ENCODE data around the gene CYFIP1. TPM values are rescaled to one million over a fixed set of nuclear protein-coding genes. Genes with fewer than 3 reads are reported as not detected.

CYFIP1 gene
- total RNA-seq, 1 donor: 107 TPM

DNA sequence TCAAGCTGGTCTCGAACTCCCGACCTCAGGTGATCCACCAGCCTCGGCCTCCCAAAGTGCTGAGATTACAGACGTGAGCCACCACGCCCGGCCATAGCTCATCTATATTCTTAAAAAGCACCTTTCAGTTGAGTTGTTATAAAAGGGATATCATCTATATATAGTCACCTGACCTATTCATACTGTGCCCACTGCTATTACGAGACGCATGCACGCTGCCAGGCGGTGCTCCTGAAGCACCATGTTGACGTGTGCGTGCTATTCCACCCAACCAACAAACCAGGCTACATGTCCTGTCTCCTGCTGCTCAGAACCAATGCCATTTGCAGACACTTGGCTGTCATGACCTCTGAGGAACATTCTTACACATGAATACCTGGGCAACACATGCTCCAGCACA lies 17.6 kb downstream of the CYFIP1 start:
- Histone ChIP-seq H3K27me3 (ENCODE audit: insufficient read depth, low read length) (no peaks in the 10 kb centered on the region), H3K4me1 (ENCODE audit: insufficient read depth, low read length) (peaks cover 23% of the 10 kb centered on the region), H3K9me3 (ENCODE audit: low read depth, low read length) (no peaks in the 10 kb centered on the region), H2AFZ (ENCODE audit: low read length) (no peak overlapping the region), H3K27ac (ENCODE audit: low read depth, low read length) (no peak overlapping the region), H3K36me3 (ENCODE audit: insufficient read depth, low read length) (no peaks in the 10 kb centered on the region), H3K79me2 (ENCODE audit: insufficient read depth, low read length) (peaks cover 98% of the 10 kb centered on the region), H4K20me1 (ENCODE audit: insufficient read depth, low read length) (peaks cover 67% of the 10 kb centered on the region), H3K4me2 (ENCODE audit: insufficient read depth, low read length) (no peak overlapping the region), H3K4me3 (ENCODE audit: insufficient read depth, low read length) (no peak overlapping the region)
- no peak for TF ChIP-seq CTCF (IDR thresholded peaks at IDR 0.05; ENCODE audit: extremely low read depth, low read depth, low read length)
- no peak for DNase-seq (ENCODE audit: insufficient read length, low spot score, missing footprints)

DNA sequence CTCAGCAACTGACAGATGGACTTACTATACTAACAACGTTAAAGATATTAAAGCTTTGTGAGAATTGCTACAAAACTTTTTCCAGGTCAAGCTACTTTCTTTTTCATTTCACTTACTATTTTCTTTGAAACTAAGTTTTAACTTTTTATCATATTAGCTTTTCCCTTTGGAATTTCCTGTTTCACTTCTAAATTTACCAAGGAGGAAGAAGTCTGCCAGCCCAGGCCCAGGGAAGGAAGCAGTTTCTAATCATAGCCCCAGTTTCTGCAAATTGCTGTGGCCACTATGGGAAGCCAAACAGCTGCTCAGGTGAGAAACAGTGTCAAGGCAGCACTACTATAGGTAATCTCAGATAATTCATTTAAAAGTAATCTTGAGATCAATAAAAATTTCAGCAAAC lies 18.4 kb downstream of the CYFIP1 start:
- Histone ChIP-seq H3K4me1 (ENCODE audit: insufficient read depth, low read length) (peaks cover 20% of the 10 kb centered on the region), H3K9me3 (ENCODE audit: low read depth, low read length) (no peaks in the 10 kb centered on the region), H2AFZ (ENCODE audit: low read length) (no peak overlapping the region), H3K4me2 (ENCODE audit: insufficient read depth, low read length) (peak overlapping the region; percentile 62), H4K20me1 (ENCODE audit: insufficient read depth, low read length) (peaks cover 64% of the 10 kb centered on the region), H3K79me2 (ENCODE audit: insufficient read depth, low read length) (peaks cover 95% of the 10 kb centered on the region), H3K4me3 (ENCODE audit: insufficient read depth, low read length) (peak overlapping the region; percentile 50), H3K27ac (ENCODE audit: low read depth, low read length) (peak overlapping the region; percentile 60), H3K36me3 (ENCODE audit: insufficient read depth, low read length) (no peaks in the 10 kb centered on the region), H3K27me3 (ENCODE audit: insufficient read depth, low read length) (no peaks in the 10 kb centered on the region)
- peak; percentile 47 for DNase-seq (ENCODE audit: insufficient read length, low spot score, missing footprints)
- no peak for TF ChIP-seq CTCF (IDR thresholded peaks at IDR 0.05; ENCODE audit: extremely low read depth, low read depth, low read length)

GRCh38 chr15:22960556-22960955 lies 19.6 kb downstream of the CYFIP1 start:
- peaks cover 60% of the 10 kb centered on the region for H4K20me1 ChIP-seq (ENCODE audit: insufficient read depth, low read length)

DNA sequence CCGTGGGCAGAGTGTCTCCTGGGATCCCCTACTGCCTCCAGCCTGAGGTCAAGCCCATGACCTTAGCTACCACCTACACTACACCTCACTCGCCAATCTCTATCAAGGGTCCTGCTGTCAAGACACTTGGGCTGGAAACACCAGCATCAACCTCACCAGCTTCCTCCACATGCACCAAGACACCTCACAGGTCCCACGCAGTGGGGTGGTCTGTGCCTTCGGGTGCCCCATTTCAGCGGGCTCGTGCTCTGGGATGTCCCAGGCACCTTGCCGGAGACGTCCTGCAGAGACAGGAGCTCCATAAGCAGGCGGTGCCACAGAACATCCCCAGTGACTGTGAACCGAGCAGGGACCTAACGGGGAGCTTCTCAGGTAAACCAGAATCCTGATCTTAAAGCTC lies 20.0 kb downstream of the CYFIP1 start:
- H3K27ac ChIP-seq (ENCODE audit: low read depth, low read length): peak overlapping the region; percentile 23
- DNase-seq (ENCODE audit: insufficient read length, low spot score, missing footprints): peak; percentile 32
- no peak overlapping the region for H3K4me3 ChIP-seq (ENCODE audit: insufficient read depth, low read length)
- no peak for TF ChIP-seq CTCF (IDR thresholded peaks at IDR 0.05; ENCODE audit: extremely low read depth, low read depth, low read length)
- H3K4me1 ChIP-seq (ENCODE audit: insufficient read depth, low read length): peaks cover 24% of the 10 kb centered on the region
- H3K79me2 ChIP-seq (ENCODE audit: insufficient read depth, low read length): peaks cover 95% of the 10 kb centered on the region
- no peaks in the 10 kb centered on the region for H3K36me3 ChIP-seq (ENCODE audit: insufficient read depth, low read length)
- no peak overlapping the region for H2AFZ ChIP-seq (ENCODE audit: low read length)
- H4K20me1 ChIP-seq (ENCODE audit: insufficient read depth, low read length): peaks cover 60% of the 10 kb centered on the region
- H3K9me3 ChIP-seq (ENCODE audit: low read depth, low read length): no peaks in the 10 kb centered on the region
- no peak overlapping the region for H3K4me2 ChIP-seq (ENCODE audit: insufficient read depth, low read length)
- H3K27me3 ChIP-seq (ENCODE audit: insufficient read depth, low read length): no peaks in the 10 kb centered on the region

More at GRCh38 chr15:22960556-22960955, 19.6 kb downstream of the CYFIP1 start:
- H3K4me2 ChIP-seq (ENCODE audit: insufficient read depth, low read length): no peak overlapping the region
- DNase-seq (ENCODE audit: insufficient read length, low spot score, missing footprints): peak; percentile 53
- H3K27me3 ChIP-seq (ENCODE audit: insufficient read depth, low read length): no peaks in the 10 kb centered on the region
- H2AFZ ChIP-seq (ENCODE audit: low read length): no peak overlapping the region
- H3K9me3 ChIP-seq (ENCODE audit: low read depth, low read length): no peaks in the 10 kb centered on the region
- peaks cover 24% of the 10 kb centered on the region for H3K4me1 ChIP-seq (ENCODE audit: insufficient read depth, low read length)
- H3K4me3 ChIP-seq (ENCODE audit: insufficient read depth, low read length): no peak overlapping the region
- no peak for TF ChIP-seq CTCF (IDR thresholded peaks at IDR 0.05; ENCODE audit: extremely low read depth, low read depth, low read length)
- H3K36me3 ChIP-seq (ENCODE audit: insufficient read depth, low read length): no peaks in the 10 kb centered on the region
- H3K79me2 ChIP-seq (ENCODE audit: insufficient read depth, low read length): peaks cover 95% of the 10 kb centered on the region
- H3K27ac ChIP-seq (ENCODE audit: low read depth, low read length): no peak overlapping the region

Data from osteoblast (primary cell).